SU-DHL-6 (cell line): ENCODE measurements around the gene NUDT8.

Experiments
- CTCF ChIP-seq: fragments of 200-600 bp; sonication (generic); IDR thresholded peaks from one replicate; pipeline ENCODE4 v1.5.1; 2017; ENCODE audit warnings: antibody characterized with exemption, mild to moderate bottlenecking, low read length, moderate library complexity; ENCODE audit not compliant: insufficient read depth, poor library complexity, severe bottlenecking
- EZH2phosphoT487 ChIP-seq: fragments of 200-600 bp; sonication (generic), shearing (Covaris generic); conservative IDR thresholded peaks from 2 replicates; pipeline ENCODE4 v1.6.1; 2018; ENCODE audit warnings: mild to moderate bottlenecking, antibody characterized with exemption, low read length, moderate library complexity, mixed read lengths

- TF ChIP-seq CTCF, result no peak
- TF ChIP-seq EZH2phosphoT487, result no peak
These were observed 17.8 kb downstream of the NUDT8 start for GRCh38 chr11:67611704-67612587.
